Hepatocyte (in vitro differentiated cells): ENCODE measurements around the gene GBA3.

Experiments used
- CTCF ChIP-seq: fragments of 200-600 bp; sonication (generic); IDR thresholded peaks from 2 replicates; pipeline ENCODE4 v1.5.1; 2016; ENCODE audit warnings: antibody characterized with exemption, mild to moderate bottlenecking; ENCODE audit not compliant: poor library complexity
- EZH2 ChIP-seq: fragments of 200-600 bp; sonication (generic); IDR thresholded peaks from 2 replicates; pipeline ENCODE4 v1.6.1; 2016; ENCODE audit warnings: antibody characterized with exemption, mild to moderate bottlenecking, borderline replicate concordance
- EZH2phosphoT487 ChIP-seq: fragments of 200-600 bp; sonication (generic); IDR thresholded peaks from one replicate; pipeline ENCODE4 v1.6.1; 2018; ENCODE audit warnings: antibody characterized with exemption, mild to moderate bottlenecking, low read depth, moderate library complexity; ENCODE audit not compliant: unreplicated experiment, severe bottlenecking

DNA sequence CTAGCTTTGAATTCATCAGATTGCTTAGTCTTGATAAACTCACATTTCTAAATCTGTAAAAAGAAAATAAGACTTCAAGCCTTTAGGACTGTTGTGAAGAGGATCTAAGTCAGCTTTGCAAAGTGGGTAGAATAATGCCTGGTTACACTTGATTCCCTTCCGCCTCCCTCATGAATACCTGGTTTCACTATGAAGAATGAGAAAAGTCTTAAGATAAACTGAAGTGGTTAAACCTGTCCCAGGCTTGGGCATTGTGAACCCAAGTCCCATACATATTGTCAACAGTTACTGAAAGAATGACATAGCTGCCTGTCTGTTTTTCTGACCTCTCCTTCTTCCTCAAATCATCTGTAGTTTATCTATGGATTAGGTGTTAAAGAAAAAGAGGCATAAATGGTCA lies 16.7 kb upstream of the GBA3 start:
- no peak for TF ChIP-seq EZH2phosphoT487
- no peak for TF ChIP-seq EZH2
- TF ChIP-seq CTCF: no peak
